Adipocyte (in vitro differentiated cells): ENCODE measurements around the gene PCDHB7.
"Not testable (repeated sequence)": the region's sequence is repeated elsewhere in the genome, so short reads cannot be mapped to it uniquely, and the experiment has no call there.

Experiments
- DNase-seq: peaks from one replicate; pipeline ENCODE4 v3.0.0-alpha.2; 2015; ENCODE audit warnings: low read depth
- H3K27me3 ChIP-seq: replicated peaks from 2 replicates; pipeline ENCODE4 v1.7.0; 2013; ENCODE audit warnings: mild to moderate bottlenecking, low read length, moderate library complexity; ENCODE audit not compliant: control insufficient read depth, insufficient read depth
- H3K36me3 ChIP-seq: 2 replicates; pipeline ENCODE4 v1.7.0; 2013; ENCODE audit warnings: low read length, mild to moderate bottlenecking, moderate library complexity; ENCODE audit not compliant: control insufficient read depth, insufficient read depth, severe bottlenecking
- H3K4me1 ChIP-seq: 2 replicates; pipeline ENCODE4 v1.7.0; 2013; ENCODE audit warnings: mild to moderate bottlenecking, low read length, moderate library complexity; ENCODE audit not compliant: control insufficient read depth, insufficient read depth
- H3K4me3 ChIP-seq: 2 replicates; pipeline ENCODE4 v1.7.0; 2013; ENCODE audit warnings: mild to moderate bottlenecking, low read length, moderate library complexity
- H3K9ac ChIP-seq: 2 replicates; pipeline ENCODE4 v1.7.0; 2013; ENCODE audit warnings: mild to moderate bottlenecking, low read length, moderate library complexity
- H3K9me3 ChIP-seq: 2 replicates; pipeline ENCODE4 v1.7.0; 2013; ENCODE audit warnings: mild to moderate bottlenecking, low read length, moderate library complexity; ENCODE audit not compliant: control insufficient read depth

Gene PCDHB7

DNA sequence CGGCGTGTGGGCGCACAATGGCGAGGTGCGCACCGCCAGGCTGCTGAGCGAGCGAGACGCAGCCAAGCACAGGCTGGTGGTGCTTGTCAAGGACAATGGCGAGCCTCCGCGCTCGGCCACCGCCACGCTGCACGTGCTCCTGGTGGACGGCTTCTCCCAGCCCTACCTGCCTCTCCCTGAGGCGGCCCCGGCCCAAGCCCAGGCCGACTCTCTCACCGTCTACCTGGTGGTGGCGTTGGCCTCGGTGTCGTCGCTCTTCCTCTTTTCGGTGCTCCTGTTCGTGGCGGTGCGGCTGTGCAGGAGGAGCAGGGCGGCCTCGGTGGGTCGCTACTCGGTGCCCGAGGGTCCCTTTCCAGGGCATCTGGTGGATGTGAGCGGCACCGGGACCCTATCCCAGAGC, 20.3 kb upstream of the PCDHB7 start:
- peaks cover 35% of the 10 kb centered on the region for H3K9me3 ChIP-seq
- not testable (repeated sequence) for DNase-seq, H3K27me3 ChIP-seq, H3K36me3 ChIP-seq, H3K4me3 ChIP-seq, H3K9ac ChIP-seq, H3K4me1 ChIP-seq

DNA sequence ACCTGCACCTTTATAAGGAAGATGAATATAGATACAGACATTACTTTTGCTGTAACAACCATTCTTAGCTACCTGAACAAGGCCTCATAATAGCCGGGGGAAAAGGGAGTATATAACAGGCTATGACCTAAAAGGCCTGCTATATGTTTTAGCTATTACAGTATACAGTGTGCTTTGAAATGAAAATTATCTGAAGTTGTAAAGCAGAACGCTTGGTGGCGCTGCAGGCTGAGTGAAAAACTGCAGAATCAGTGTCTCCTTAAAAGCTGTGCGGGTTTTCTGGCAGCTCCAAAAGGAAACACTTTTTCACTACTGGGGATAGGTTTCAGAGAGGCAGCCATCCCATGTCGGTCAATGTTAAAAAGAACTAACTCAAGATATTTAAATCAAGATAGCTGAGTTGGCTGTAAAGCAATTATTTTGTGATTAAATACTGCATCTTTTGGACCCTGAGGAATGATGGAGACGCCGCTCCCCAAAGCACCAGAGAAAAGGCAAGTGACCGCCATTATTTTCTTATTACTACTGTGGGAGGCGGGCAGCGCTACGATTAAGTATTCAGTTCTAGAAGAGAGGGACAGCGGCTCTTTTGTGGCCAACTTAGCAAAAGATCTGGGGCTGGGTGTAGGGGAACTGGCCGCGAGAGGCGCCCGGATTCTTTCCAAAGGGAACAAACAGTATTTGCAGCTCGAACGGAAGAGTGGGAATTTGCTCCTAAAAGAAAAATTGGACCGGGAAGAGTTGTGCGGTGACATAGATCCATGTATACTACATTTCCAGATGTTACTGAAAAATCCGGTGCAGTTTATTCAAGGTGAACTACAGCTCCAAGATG, 16.7 kb upstream of the PCDHB7 start:
- no peak for DNase-seq
- H3K4me3 ChIP-seq = no peak overlapping the region
- H3K9ac ChIP-seq = no peak overlapping the region
- no peaks in the 10 kb centered on the region for H3K27me3 ChIP-seq
- H3K4me1 ChIP-seq = no peaks in the 10 kb centered on the region
- no peaks in the 10 kb centered on the region for H3K36me3 ChIP-seq
- H3K9me3 ChIP-seq = peaks cover 30% of the 10 kb centered on the region

DNA sequence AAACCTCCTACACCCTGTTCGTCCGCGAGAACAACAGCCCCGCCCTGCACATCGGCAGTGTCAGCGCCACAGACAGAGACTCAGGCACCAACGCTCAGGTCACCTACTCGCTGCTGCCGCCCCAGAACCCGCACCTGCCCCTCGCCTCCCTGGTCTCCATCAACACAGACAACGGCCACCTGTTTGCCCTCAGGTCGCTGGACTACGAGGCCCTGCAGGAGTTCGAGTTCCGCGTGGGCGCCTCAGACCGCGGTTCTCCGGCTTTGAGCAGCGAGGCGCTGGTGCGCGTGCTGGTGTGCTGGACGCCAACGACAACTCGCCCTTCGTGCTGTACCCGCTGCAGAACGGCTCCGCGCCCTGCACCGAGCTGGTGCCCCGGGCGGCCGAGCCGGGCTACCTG, 15.1 kb upstream of the PCDHB7 start:
- not testable (repeated sequence) for H3K27me3 ChIP-seq, H3K4me3 ChIP-seq, H3K4me1 ChIP-seq, H3K36me3 ChIP-seq, H3K9ac ChIP-seq, DNase-seq
- H3K9me3 ChIP-seq = peaks cover 26% of the 10 kb centered on the region

DNA sequence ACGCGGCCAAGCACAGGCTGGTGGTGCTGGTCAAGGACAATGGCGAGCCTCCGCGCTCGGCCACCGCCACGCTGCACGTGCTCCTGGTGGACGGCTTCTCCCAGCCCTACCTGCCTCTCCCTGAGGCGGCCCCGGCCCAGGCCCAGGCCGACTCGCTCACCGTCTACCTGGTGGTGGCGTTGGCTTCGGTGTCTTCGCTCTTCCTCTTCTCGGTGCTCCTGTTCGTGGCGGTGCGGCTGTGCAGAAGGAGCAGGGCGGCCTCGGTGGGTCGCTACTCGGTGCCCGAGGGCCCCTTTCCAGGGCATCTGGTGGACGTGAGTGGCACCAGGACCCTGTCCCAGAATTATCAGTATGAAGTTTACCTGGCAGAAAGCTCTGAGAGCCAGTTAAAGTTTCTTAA, 14.5 kb upstream of the PCDHB7 start:
- not testable (repeated sequence) for H3K4me1 ChIP-seq, H3K9ac ChIP-seq, H3K4me3 ChIP-seq, DNase-seq, H3K27me3 ChIP-seq, H3K36me3 ChIP-seq
- H3K9me3 ChIP-seq = peaks cover 28% of the 10 kb centered on the region

DNA sequence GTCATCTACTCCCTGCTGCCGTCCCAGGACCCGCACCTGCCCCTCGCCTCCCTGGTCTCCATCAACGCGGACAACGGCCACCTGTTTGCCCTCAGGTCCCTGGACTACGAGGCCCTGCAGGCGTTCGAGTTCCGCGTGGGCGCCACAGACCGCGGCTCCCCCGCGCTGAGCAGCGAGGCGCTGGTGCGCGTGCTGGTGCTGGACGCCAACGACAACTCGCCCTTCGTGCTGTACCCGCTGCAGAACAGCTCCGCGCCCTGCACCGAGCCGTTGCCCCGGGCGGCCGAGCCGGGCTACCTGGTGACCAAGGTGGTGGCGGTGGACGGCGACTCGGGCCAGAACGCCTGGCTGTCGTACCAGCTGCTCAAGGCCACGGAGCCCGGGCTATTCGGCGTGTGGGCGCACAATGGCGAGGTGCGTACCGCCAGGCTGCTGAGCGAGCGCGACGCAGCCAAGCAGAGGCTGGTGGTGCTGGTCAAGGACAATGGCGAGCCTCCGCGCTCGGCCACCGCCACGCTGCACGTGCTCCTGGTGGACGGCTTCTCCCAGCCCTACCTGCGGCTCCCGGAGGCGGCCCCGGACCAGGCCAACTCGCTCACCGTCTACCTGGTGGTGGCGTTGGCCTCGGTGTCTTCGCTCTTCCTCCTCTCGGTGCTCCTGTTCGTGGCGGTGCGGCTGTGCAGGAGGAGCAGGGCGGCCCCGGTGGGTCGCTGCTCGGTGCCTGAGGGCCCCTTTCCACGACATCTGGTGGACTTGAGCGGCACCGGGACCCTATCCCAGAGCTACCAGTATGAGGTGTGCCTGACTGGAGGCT, 2.1 kb downstream of the PCDHB7 start:
- H3K4me1 ChIP-seq, H3K4me3 ChIP-seq, H3K9ac ChIP-seq, DNase-seq, H3K27me3 ChIP-seq, H3K36me3 ChIP-seq: not testable (repeated sequence)
- peaks cover 34% of the 10 kb centered on the region for H3K9me3 ChIP-seq

DNA sequence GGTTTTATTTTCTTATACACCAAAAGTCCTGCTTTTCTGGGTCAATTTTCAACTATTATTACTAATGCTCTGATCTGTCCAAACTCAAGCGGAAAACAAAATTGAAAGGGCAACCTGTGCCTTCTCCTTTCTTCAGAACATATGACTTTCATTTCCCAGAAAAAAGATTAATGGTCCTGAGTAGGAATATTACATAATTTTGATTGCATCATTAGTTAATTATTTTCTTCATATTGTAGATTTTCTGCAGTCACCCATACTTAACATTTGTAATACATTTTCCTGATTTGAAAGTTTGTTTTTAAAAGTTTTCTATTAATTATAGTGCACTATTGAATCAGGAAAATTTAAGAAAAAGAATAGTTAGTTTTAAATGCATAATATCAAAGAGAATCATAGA, 3.5 kb downstream of the PCDHB7 start:
- H3K9ac ChIP-seq = no peak overlapping the region
- no peak overlapping the region for H3K4me3 ChIP-seq
- H3K27me3 ChIP-seq = no peaks in the 10 kb centered on the region
- no peaks in the 10 kb centered on the region for H3K36me3 ChIP-seq
- H3K4me1 ChIP-seq = peaks cover 3% of the 10 kb centered on the region
- H3K9me3 ChIP-seq = peaks cover 34% of the 10 kb centered on the region
- DNase-seq = no peak

DNA sequence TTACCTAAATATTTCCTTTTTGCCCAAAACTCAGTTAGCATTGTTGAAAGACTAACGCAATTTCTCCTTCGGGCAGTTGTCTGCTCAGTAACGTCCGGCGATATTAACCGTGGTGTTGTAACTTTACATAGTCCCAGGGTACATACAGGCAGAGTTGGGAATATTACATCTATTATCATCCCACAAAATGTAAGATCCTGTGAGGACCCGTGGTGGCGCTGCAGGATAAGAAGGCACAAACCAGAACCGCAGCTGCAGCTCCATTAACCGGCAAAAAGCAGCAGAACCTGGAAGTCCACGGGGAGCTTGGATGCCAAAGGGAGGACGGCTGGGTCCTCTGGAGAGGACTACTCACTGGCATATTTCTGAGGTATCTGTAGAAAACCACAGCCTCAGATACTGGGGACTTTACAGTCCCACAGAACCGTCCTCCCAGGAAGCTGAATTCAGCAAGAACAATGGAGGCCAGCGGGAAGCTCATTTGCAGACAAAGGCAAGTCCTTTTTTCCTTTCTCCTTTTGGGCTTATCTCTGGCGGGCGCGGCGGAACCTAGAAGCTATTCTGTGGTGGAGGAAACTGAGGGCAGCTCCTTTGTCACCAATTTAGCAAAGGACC, 5.2 kb downstream of the PCDHB7 start, which contains the start of gene PCDHB8:
Gene PCDHB8, plus strand, starts transcription at position 214 of the 615 bp plus-strand sequence. Its CDS starts 245 bp downstream, at position 459.
- not testable (repeated sequence) for H3K9ac ChIP-seq, H3K4me1 ChIP-seq, H3K36me3 ChIP-seq, H3K27me3 ChIP-seq, H3K4me3 ChIP-seq
- H3K9me3 ChIP-seq = peaks cover 40% of the 10 kb centered on the region
- DNase-seq = peak; percentile 36

DNA sequence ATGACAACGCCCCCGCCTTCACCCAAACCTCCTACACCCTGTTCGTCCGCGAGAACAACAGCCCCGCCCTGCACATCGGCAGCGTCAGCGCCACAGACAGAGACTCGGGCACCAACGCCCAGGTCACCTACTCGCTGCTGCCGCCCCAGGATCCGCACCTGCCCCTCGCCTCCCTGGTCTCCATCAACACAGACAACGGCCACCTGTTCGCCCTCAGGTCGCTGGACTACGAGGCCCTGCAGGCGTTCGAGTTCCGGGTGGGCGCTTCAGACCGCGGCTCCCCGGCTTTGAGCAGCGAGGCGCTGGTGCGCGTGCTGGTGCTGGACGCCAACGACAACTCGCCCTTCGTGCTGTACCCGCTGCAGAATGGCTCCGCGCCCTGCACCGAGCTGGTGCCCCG, 6.9 kb downstream of the PCDHB7 start:
- not testable (repeated sequence) for H3K9ac ChIP-seq, H3K4me1 ChIP-seq, H3K27me3 ChIP-seq, DNase-seq, H3K4me3 ChIP-seq, H3K36me3 ChIP-seq
- peaks cover 42% of the 10 kb centered on the region for H3K9me3 ChIP-seq

DNA sequence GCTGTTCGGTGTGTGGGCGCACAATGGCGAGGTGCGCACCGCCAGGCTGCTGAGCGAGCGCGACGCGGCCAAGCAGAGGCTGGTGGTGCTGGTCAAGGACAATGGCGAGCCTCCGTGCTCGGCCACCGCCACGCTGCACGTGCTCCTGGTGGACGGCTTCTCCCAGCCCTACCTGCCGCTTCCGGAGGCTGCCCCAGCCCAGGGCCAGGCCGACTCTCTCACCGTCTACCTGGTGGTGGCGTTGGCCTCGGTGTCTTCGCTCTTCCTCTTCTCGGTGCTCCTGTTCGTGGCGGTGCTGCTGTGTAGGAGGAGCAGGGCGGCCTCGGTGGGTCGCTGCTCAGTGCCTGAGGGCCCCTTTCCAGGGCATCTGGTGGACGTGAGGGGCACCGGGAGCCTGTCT, 7.4 kb downstream of the PCDHB7 start:
- H3K4me1 ChIP-seq, DNase-seq, H3K36me3 ChIP-seq, H3K9ac ChIP-seq, H3K27me3 ChIP-seq, H3K4me3 ChIP-seq: not testable (repeated sequence)
- H3K9me3 ChIP-seq = peaks cover 41% of the 10 kb centered on the region

DNA sequence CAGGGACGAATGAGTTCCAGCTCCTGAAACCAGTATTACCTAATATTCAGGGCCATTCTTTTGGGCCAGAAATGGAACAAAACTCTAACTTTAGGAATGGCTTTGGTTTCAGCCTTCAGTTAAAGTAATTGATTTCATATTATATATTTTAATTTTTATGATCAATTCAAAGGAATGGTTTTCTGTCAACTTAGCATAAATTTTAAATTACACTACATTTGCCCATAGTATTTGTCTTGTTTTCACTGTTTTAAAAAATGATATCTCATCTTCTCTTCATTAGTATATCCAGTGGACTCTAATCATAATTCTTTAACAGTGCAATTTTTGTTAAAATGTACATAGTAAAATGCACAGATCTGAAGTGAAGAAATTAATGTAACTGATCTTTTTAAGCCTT, 7.9 kb downstream of the PCDHB7 start:
- no peak overlapping the region for H3K9ac ChIP-seq
- no peaks in the 10 kb centered on the region for H3K4me1 ChIP-seq
- no peak for DNase-seq
- no peaks in the 10 kb centered on the region for H3K36me3 ChIP-seq
- peaks cover 36% of the 10 kb centered on the region for H3K9me3 ChIP-seq
- H3K4me3 ChIP-seq = no peak overlapping the region
- H3K27me3 ChIP-seq = peaks cover 4% of the 10 kb centered on the region

DNA sequence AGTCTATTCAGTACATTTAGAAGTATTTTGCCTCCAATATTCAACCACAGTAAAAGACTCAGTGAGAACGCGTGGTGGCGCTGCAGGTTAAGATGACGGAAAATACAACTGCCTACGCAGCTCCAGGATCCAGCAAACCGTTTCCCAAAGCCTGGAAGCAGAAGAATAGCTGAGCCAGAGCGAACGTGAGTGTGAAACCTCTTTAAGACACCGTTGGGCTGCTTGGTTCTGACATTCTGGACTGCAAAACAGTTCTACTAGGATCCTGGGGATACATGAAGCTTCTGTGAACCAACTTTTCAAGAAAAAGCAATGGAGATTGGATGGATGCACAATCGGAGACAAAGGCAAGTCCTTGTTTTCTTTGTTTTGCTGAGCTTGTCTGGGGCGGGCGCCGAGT, 9.8 kb downstream of the PCDHB7 start, which contains the start of gene PCDHB16:
Gene PCDHB16, plus strand, starts transcription at position 140 of the 400 bp plus-strand sequence. Its CDS starts 173 bp downstream, at position 313.
- DNase-seq = peak; percentile 69
- H3K4me3 ChIP-seq = peak within 1 kb of the TSS; percentile 78

More for the DNA sequence above, 9.8 kb downstream of the PCDHB7 start, which contains the start of gene PCDHB16:
- Histone ChIP-seq H3K36me3 (no peaks in the 10 kb centered on the region), H3K9ac (peak within 1 kb of the TSS; percentile 64), H3K27me3 (peaks cover 4% of the 10 kb centered on the region), H3K4me1 (no peaks in the 10 kb centered on the region), H3K9me3 (peaks cover 34% of the 10 kb centered on the region)
